ENCODE measurements around the gene CPB2.

- TF ChIP-seq ZNF449 (CRISPR knock-in tag; IDR thresholded peaks at IDR 0.05), result no peak
- no peak for TF ChIP-seq BCLAF1 (IDR thresholded peaks at IDR 0.05; ENCODE audit: borderline replicate concordance in 1 of 2, control insufficient read depth in 1 of 2, low read depth in 2 of 2, low read length in 1 of 2)
- no peak for TF ChIP-seq POLR2AphosphoS5 (IDR thresholded peaks at IDR 0.05; ENCODE audit: control insufficient read depth, insufficient read depth, low read depth, low read length)
- no peak for TF ChIP-seq CTCF (IDR thresholded peaks at IDR 0.05 in 2 of 3, conservative IDR thresholded peaks at IDR 0.05 in 1 of 3; ENCODE audit: insufficient read depth in 2 of 3, low read depth in 1 of 3, low read length in 3 of 3)
- TF ChIP-seq HMG20A (CRISPR knock-in tag; conservative IDR thresholded peaks at IDR 0.05), result no peak
- TF ChIP-seq HNRNPL (IDR thresholded peaks at IDR 0.05; ENCODE audit: low read depth, low read length), result no peak
- TF ChIP-seq ZBTB33 (CRISPR knock-in tag; IDR thresholded peaks at IDR 0.05), result no peak
- TF ChIP-seq RREB1 (CRISPR knock-in tag; IDR thresholded peaks at IDR 0.05), result no peak
These were observed 15.2 kb upstream of the CPB2 start for GRCh38 chr13:46119883-46120614.
